Measurements from ENCODE around the gene FHIT. TPM values are rescaled to one million over a fixed set of nuclear protein-coding genes. Genes with fewer than 3 reads are reported as not detected.
"Not testable (repeated sequence)": the region's sequence is repeated elsewhere in the genome, so short reads cannot be mapped to it uniquely, and the experiment has no call there.

Gene FHIT
- total RNA-seq, 1 experiment from 2014 or later = 0.10 TPM

- no peak for DNase-seq (ENCODE audit: low spot score)
Measured at GRCh38 chr3:60932170-60932569, 319.1 kb downstream of the FHIT start.

GRCh38 chr3:60931452-60931851 is 319.8 kb downstream of the FHIT start:
- no peak for DNase-seq (ENCODE audit: low spot score)

DNA sequence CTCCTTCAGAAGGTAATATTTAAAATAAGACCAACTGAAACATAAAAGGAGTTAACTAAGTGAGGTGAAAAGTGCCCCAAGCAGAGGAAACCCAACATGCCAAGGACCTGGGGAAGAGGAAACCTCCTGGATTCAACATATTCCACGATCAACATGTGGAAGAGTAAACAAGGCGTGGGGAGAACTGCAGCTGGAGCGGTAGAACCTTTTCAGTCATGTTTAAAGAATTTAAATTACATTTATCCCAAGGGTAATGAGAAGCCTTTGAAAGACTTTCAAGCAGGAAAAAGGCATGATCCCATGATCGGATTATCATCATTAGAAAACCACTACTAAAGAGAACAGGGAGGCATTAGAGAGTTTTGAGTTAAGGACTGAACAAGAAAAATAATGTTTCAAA is 330.7 kb downstream of the FHIT start:
- no peak for DNase-seq (ENCODE audit: low spot score)

- no peak for DNase-seq (ENCODE audit: low spot score)
Measured at GRCh38 chr3:60919296-60919695, 332.0 kb downstream of the FHIT start.

GRCh38 chr3:60917141-60917540 is 334.1 kb downstream of the FHIT start:
- no peak for DNase-seq (ENCODE audit: low spot score)

GRCh38 chr3:60916546-60916945 is 334.7 kb downstream of the FHIT start:
- no peak for DNase-seq (ENCODE audit: low spot score)

DNA sequence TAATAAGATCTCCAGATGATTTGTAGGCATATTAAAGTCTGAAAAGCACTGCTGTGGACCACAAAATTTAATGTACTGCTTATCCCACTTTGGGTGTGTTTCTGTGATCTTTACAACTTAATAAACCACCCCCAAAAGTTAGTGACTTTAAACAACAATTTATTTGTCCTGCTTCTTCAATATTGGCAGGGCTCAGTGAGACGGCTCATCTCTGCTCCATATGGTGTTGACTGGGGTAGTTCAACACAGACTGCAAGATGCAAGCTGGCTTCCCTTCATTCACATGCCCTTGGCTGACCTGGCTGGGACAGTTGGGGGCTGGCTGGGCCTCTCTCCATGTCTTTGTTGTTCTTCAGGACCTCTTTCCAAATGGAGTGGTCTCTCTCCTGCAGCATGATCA is 337.8 kb downstream of the FHIT start:
- DNase-seq (ENCODE audit: low spot score) = no peak

- DNase-seq (ENCODE audit: low spot score) = no peak
Measured at GRCh38 chr3:60912876-60913275, 338.4 kb downstream of the FHIT start.

DNA sequence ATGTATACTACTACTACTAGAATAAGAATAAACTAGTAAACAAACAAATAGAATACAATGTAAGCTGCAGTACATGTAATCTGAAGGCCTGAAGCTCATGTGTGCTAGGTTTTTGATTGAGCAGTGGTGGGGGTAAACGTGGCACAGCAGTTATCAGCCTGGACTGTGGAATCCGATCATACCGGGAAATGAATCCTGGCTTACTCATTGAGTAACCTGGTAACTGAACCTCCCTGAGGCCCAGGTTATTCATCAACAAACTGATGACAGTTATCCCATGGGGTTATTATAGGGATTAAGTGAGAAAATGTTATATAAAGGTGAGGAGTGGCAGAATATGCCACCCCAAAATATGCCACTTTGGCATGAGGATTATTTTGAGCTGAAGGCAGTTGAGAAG is 339.1 kb downstream of the FHIT start:
- DNase-seq (ENCODE audit: low spot score) = no peak

DNA sequence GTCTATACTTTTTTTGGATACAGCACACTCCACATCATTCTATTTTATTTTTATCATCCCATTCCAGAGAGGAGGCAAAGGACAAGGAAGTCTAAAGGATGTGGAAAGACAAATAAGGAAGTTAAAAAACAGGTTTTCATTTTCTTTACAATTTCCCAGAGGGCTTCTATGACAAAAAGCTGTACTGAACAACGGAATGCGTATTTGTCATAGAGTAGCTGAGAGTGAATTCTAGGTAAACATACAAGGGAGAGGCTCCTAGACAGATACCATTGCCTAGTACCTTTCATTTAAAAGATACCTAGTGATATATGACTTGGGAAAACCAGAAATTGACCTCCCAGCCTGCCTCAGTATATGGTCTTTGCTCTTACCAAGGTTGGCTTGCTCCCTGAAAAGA is 341.7 kb downstream of the FHIT start:
- no peak for DNase-seq (ENCODE audit: low spot score)

- DNase-seq (ENCODE audit: low spot score) = no peak
Measured at GRCh38 chr3:60906283-60906682, 345.0 kb downstream of the FHIT start.

- DNase-seq (ENCODE audit: low spot score) = no peak
Measured at GRCh38 chr3:60898321-60898720, 352.9 kb downstream of the FHIT start.

DNA sequence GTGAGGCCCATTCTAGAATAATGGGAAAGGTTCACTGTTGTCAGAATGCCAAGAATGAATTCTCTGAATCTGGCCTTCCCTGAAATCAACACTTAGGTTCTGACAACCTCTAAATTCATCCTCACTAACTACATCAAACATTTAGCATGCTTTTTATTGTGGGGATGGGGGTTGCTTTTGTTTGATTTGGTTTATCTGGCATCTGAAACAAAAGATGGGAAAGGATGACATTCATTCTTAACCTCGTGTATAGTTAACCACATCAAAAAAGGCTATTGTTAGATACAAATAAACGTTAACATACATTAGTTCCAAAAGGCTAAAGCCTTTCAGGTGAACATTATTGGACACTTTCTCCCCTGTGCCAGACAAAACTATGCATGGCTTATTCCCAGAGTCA is 357.3 kb downstream of the FHIT start:
- no peak for DNase-seq (ENCODE audit: low spot score)

DNA sequence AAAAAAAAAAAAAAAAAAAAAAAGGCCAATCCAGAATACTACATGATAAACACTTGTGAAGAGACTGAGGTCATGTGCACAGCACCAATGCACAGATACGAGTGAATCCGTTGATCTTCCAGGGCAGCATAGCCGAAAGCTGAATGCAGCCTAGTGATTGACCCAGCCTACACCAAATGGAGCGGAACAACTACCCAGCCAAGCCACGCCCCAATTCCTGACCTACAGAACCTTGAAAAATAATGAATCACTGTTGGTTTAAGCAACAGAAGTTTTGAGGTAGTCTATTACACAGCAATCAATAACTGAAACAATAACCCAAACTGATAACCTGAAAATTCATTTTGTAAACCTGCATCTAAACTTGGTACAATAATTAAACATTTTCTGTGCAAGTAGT is 361.0 kb downstream of the FHIT start:
- DNase-seq (ENCODE audit: low spot score) = no peak

DNA sequence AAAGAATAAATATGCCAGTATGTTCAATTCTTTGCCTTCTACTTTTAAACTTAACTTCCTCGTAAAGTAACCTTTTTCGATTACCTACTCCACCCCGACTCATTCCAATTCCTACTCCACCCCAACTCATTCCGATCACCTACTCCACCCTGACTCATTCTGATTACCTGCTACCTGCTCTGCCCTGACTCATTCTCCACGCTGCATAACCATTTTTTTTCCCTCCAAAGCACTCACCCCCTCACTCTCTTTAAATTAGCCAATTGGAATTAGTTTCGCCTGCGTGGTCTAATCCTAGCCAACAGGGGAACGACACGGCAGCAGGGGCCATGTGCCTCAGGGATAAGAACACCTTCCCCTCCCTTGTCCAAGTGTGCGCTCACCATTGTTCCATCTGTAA is 362.3 kb downstream of the FHIT start:
- DNase-seq (ENCODE audit: low spot score) = not testable (repeated sequence)

- no peak for DNase-seq (ENCODE audit: low spot score)
Measured at GRCh38 chr3:60887574-60887973, 363.7 kb downstream of the FHIT start.

GRCh38 chr3:60886518-60886917 is 364.7 kb downstream of the FHIT start:
- no peak for DNase-seq (ENCODE audit: low spot score)

DNA sequence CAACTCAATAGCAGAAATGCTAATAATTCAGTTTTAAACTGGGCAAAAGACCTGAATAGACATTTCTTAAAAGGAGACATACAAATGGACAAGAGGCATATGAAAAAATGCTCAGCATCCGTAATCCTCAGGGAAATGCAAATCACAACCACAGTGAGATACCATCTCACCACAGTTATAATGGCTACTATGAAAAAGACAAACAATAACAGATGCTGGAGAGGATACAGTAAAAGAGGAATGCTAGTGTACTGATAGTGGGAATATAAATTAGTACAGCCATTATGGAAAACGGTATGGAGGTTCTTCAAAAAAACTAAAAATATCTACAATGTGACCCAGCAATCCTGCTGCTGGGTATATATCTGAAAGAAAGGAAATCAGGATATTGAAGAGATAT is 367.2 kb downstream of the FHIT start:
- DNase-seq (ENCODE audit: low spot score) = no peak

GRCh38 chr3:60877188-60877587 is 374.1 kb downstream of the FHIT start:
- no peak for DNase-seq (ENCODE audit: low spot score)

- DNase-seq (ENCODE audit: low spot score) = no peak
Measured at GRCh38 chr3:60870396-60870795, 380.9 kb downstream of the FHIT start.

DNA sequence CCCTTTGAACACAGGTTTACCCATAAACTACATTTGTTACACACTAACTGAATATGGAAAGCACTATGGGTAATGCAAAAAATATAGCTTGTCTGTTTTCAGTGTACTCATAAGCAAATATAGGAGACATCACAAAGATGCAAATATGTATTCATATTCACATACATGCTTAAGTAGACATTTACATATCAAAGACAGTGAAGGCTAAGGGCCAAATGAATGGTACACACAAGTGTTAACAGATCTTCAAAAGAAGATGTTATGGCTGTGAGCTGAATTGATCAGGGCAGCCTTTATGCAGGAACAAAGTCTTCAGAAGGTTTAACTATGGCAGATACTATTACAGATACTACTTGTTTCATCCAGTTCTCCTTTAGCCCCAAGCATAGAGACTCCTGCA is 384.1 kb downstream of the FHIT start:
- DNase-seq (ENCODE audit: low spot score) = no peak

DNA sequence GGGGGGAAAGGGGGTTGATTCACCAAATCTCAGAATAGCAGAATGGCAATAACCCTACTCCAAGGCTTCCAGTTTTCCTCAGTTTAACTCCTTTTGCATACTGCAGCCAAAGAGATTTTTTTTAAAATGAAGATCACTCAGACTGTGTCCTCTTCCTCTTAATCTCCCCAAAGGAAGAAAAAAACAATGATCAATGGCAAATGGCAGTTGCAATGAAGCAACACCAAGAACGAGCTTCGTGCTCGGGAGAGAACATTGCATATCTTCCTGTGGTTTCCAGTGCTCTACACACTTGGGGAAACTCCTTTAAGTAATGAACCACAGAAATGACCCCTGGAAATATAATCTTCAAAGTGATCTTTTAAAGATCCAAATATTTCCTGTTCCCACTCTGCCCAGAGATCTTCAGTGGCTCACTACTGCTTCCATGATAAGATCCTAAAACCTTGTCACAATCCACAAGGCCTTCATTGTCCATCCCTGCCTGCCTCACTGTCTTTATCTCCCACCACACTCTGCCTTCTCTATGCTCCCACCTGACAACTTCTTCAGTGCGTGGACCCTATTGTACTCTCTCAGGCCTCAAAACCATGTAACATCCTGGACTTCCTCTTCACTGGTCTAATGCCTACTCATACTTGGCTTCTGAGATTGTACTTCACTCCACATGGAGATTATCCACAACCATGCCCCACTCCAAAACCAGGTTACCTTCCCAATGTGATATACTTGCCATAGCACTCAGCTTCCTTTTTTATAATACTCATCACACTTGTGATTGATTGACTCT is 394.8 kb downstream of the FHIT start:
- DNase-seq (ENCODE audit: low spot score) = no peak

DNA sequence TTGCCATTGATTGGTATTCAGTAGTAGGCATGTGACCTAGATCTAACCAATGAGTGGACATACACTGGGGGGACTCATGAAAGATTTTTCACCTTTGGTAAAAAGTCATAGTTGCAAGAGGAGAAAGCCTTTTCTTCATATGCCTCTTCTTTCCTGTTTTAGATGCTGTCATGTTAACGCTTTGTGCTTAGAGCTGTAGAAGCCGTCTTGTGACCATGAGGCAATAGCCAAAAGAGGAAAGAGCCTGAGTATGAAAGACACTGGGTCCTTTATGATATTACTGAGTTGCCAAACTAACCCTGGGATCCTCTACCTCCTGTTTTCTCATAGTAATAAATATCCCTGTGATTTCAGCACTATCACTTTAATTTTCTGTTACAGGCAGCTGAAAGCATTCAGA is 396.0 kb downstream of the FHIT start:
- DNase-seq (ENCODE audit: low spot score) = no peak

- DNase-seq (ENCODE audit: low spot score) = no peak
Measured at GRCh38 chr3:60854791-60855190, 396.5 kb downstream of the FHIT start.

Measured in A172 (cell line).